ENCODE data around the gene TEX13A. TPM values are rescaled to one million over a fixed set of nuclear protein-coding genes. Genes with fewer than 3 reads are reported as not detected.
A peak's percentile ranks its signal among the peaks of the same experiment; 100 is the strongest.

TEX13A gene
- total RNA-seq, 1 donor from 2014 or later = not detected

- H3K4me1 Mint-ChIP-seq (ENCODE audit: low read depth, unreplicated experiment) = no peaks in the 10 kb centered on the region
- no peaks in the 10 kb centered on the region for H3K36me3 Mint-ChIP-seq (ENCODE audit: unreplicated experiment)
- no peak overlapping the region for H3K27ac Mint-ChIP-seq (ENCODE audit: unreplicated experiment)
- no peaks in the 10 kb centered on the region for H3K9me3 Mint-ChIP-seq (ENCODE audit: unreplicated experiment)
- no peaks in the 10 kb centered on the region for H3K27me3 Mint-ChIP-seq (ENCODE audit: unreplicated experiment)
- DNase-seq = no peak
- TF ChIP-seq CTCF (IDR thresholded peaks at IDR 0.05; ENCODE audit: partially characterized antibody, unreplicated experiment) = no peak
- H3K4me3 Mint-ChIP-seq (ENCODE audit: unreplicated experiment) = no peak overlapping the region
Measured at GRCh38 chrX:105219454-105220401, 766 bp downstream of the TEX13A start.

DNA sequence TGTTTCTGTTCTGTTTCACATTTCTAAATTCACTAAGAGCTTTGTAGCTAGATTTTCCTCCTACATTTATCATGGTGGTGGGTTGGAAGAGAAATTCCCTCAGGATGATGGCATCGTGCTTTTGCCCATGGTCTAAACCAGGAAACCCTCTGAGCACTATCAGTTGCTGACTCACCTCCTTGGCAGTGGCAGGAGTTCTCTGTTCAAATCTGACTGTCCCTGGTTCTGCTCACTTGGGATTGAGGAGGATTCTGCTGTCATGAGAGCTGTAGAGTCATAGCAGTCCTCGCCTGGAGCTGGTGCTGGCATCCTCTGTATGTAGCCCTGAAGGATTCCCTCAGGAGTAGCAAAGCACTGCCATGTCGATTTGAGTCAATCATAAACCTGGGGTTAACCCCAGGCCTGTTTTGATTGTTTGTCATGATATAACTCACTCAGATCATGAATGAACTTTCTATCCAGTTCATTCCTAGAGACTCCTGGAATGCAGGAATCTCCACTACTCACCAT lies 9.4 kb downstream of the TEX13A start:
- Mint-ChIP-seq H3K27ac (ENCODE audit: unreplicated experiment) (no peak overlapping the region), H3K27me3 (ENCODE audit: unreplicated experiment) (no peaks in the 10 kb centered on the region), H3K9me3 (ENCODE audit: unreplicated experiment) (peaks cover 4% of the 10 kb centered on the region), H3K4me3 (ENCODE audit: unreplicated experiment) (no peak overlapping the region), H3K4me1 (ENCODE audit: low read depth, unreplicated experiment) (no peaks in the 10 kb centered on the region), H3K36me3 (ENCODE audit: unreplicated experiment) (no peaks in the 10 kb centered on the region)
- TF ChIP-seq CTCF (IDR thresholded peaks at IDR 0.05; ENCODE audit: partially characterized antibody, unreplicated experiment) = no peak
- DNase-seq = no peak

DNA sequence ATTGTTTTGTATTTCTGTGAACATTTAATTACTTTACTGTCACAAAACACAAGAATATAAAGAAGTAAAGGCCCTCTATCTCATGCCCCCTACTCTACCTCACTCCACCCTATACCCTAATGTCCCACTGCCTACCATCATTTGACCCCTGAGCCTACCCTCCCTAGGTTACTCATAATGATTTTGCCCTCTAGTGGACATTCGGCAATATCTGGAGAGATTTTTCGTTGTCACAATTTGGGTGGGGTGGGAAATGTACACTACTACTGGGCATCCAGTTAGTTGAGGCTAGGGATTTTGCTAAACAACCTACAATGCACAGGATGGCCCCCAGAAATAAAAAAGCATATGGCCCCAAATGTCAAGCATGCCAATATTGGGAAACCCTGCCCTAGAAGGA lies 10.2 kb downstream of the TEX13A start:
- TF ChIP-seq CTCF (IDR thresholded peaks at IDR 0.05; ENCODE audit: partially characterized antibody, unreplicated experiment) = peak; percentile 27

GRCh38 chrX:105209406-105209805 lies 11.1 kb downstream of the TEX13A start:
- Mint-ChIP-seq H3K4me3 (ENCODE audit: unreplicated experiment) (no peak overlapping the region), H3K36me3 (ENCODE audit: unreplicated experiment) (no peaks in the 10 kb centered on the region), H3K27ac (ENCODE audit: unreplicated experiment) (no peak overlapping the region), H3K4me1 (ENCODE audit: low read depth, unreplicated experiment) (no peaks in the 10 kb centered on the region), H3K9me3 (ENCODE audit: unreplicated experiment) (peaks cover 4% of the 10 kb centered on the region), H3K27me3 (ENCODE audit: unreplicated experiment) (no peaks in the 10 kb centered on the region)
- no peak for DNase-seq
- no peak for TF ChIP-seq CTCF (IDR thresholded peaks at IDR 0.05; ENCODE audit: partially characterized antibody, unreplicated experiment)

More for the DNA sequence above, 10.2 kb downstream of the TEX13A start:
- peaks cover 4% of the 10 kb centered on the region for H3K9me3 Mint-ChIP-seq (ENCODE audit: unreplicated experiment)
- no peaks in the 10 kb centered on the region for H3K4me1 Mint-ChIP-seq (ENCODE audit: low read depth, unreplicated experiment)
- H3K27me3 Mint-ChIP-seq (ENCODE audit: unreplicated experiment) = no peaks in the 10 kb centered on the region
- H3K4me3 Mint-ChIP-seq (ENCODE audit: unreplicated experiment) = no peak overlapping the region
- H3K27ac Mint-ChIP-seq (ENCODE audit: unreplicated experiment) = no peak overlapping the region
- no peaks in the 10 kb centered on the region for H3K36me3 Mint-ChIP-seq (ENCODE audit: unreplicated experiment)
- no peak for DNase-seq

DNA sequence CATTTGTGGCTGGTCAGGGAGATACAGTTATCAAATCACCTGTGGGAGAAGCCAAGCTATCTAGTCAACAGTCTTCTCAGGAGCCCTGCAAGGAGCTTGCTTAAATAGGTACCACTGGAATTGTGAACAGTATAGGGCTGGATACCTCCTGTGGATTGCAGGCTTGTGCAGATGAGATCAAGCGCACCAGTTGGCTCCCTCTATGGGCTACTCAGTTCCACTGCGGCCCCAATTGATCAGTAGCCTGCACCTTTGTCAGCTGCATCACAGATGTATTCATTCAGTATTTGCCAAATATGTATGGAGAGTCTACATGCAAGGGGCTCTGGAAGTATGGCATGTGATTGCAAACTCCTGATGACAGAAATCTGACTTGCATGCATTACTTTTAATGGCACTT lies 28.6 kb downstream of the TEX13A start:
- peak; percentile 40 for TF ChIP-seq CTCF (IDR thresholded peaks at IDR 0.05; ENCODE audit: partially characterized antibody, unreplicated experiment)
- H3K4me1 Mint-ChIP-seq (ENCODE audit: low read depth, unreplicated experiment) = peaks cover 2% of the 10 kb centered on the region

More for the DNA sequence above, 28.6 kb downstream of the TEX13A start:
- Mint-ChIP-seq H3K36me3 (ENCODE audit: unreplicated experiment) (no peaks in the 10 kb centered on the region), H3K9me3 (ENCODE audit: unreplicated experiment) (no peaks in the 10 kb centered on the region), H3K4me3 (ENCODE audit: unreplicated experiment) (no peak overlapping the region), H3K27me3 (ENCODE audit: unreplicated experiment) (no peaks in the 10 kb centered on the region), H3K27ac (ENCODE audit: unreplicated experiment) (no peak overlapping the region)
- peak; percentile 52 for DNase-seq
